Stimulated activated CD4-positive, alpha-beta T cell treated with anti-CD3 and anti-CD28 coated beads, Interleukin-15, amount 100 ng/mL, for 24 hours (primary cell): ENCODE results near the gene FARS2.

Experiments
- DNase-seq: peaks from one replicate; pipeline ENCODE4 v3.0.0-alpha.2; 2020

FARS2 gene

GRCh38 chr6:5249451-5250122, 11.7 kb upstream of the FARS2 start:
- no peak for DNase-seq

DNA sequence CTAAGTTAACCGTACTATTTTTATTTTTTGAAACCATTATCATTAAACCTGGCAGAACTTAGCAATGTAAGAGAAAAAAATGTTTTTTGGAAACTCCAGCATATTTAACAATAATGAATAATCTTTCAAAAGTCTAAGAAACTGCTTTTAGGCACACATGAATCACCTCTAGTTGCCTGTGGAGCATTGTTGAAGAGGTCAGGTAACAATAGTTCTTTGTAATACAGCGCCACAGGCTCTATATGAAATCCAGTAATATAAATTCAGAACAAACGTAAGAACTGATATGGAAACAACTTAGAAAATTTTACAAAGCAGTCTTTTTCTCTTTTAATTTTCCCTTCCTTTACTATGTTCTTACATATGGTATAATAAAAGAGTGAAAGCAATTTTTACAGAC, 10.9 kb upstream of the FARS2 start:
- DNase-seq, result no peak

GRCh38 chr6:5250911-5251310, 10.4 kb upstream of the FARS2 start:
- no peak for DNase-seq

DNA sequence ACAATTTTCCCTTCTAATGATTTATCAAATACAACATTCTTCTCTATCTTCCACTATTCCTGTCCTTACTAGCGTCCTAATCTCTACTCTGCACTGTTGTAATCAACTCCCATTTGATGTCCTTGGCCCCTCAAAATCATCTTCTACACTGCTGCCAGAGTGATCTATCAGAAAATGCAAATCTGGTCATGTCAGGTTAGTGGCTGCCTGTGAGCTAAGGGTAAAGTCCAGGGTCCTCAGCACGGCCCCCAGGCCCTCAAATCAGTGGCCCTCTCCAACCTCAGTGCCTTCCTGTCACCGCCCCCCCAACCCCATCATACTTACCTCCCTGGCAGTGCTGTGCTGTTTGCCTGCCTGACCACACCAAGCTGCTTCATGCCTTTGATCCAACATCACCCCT, 4.4 kb upstream of the FARS2 start:
- DNase-seq, result no peak

DNA sequence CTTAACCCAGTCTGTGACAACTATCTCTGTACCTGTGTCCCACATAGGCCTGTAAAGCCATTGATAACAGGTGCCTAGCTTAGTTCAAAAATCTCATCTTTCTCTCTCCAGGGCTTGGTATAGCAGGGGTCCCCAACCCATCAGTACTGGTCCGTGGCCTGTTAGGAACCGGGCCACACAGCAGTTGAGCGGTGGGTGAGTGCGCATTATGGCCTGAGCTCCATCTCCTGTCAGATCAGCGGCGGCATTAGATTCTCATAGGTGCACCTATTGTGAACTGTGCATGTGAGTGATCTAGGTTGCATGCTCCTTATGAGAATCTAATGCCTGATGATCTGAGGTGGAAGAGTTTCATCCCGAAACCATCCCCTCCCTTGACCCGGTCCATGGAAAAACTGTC, 3.9 kb upstream of the FARS2 start:
- no peak for DNase-seq

DNA sequence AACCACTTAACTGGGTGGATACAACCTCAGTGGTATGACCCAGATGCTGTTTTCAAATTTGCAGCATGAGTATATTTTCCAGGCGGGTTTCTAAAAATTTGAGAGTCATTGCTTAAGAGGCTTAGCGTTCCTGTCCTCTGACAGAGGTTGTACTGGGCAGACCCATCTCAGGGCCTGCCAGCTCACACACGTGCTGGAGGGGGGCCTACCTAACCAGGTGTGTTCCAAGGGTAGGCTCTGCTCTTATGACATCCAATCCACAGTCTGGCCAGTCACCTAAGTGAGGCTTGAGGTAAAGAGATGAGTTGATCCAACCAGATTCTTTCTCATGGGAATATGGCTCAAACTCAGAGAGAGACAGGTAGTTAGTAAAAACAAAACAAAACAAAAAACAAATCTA, 1.9 kb upstream of the FARS2 start:
- no peak for DNase-seq

DNA sequence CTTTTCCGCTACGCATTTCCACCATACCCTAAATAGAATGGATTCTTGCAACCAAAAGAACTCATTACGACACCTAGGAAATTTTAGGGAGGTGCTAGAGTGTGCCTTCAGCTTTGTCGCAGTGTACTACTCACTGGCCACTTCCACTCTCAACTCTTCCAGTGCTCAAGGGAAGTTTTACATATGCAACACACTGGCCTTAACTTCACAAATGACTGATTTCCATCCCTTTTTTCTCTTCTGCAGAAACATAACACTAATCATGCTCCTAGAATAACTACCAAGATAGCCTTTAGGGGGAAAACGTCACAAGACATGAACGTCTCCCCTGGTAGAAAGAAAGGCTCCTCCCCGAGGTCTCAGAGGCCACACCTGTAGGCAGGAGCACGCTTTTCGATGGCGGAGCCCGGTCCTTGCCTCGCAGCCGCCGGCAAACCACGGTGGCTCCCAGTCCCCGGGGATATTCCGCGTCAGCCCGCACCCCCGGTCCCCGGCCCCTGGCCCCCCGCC, 1.1 kb upstream of the FARS2 start:
- peak; percentile 80 for DNase-seq

DNA sequence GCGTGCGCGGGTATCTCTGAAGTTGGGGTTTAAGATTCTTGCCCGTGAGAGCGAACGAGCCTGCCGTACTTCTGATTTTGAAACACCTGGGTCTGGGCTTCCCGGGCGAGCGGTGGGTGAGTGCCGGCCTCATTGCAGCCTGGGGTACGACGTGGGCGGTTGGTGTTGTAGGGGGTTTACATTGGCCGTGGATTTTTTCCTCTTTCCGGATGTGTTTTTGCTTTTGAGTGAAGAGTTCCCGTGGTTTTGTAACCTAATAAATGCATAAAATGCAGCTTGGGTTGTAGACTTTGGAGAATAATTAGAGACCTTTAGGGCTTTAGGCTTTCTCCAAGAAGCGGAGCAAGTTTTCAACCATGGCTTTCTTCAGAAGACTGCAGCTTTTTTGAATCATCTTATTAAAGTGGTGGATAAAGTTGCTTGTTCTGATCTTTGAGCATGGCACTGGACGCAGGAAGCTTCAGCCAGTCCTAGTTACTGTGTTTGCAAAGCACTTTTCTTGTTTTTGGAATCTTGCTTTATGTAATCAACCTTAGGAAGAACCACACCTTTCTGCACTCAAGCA, 314 bp downstream of the FARS2 start:
- DNase-seq, result no peak

GRCh38 chr6:5266423-5266822, 5.1 kb downstream of the FARS2 start:
- DNase-seq, result no peak

GRCh38 chr6:5270093-5270680, 8.9 kb downstream of the FARS2 start:
- DNase-seq, result no peak

DNA sequence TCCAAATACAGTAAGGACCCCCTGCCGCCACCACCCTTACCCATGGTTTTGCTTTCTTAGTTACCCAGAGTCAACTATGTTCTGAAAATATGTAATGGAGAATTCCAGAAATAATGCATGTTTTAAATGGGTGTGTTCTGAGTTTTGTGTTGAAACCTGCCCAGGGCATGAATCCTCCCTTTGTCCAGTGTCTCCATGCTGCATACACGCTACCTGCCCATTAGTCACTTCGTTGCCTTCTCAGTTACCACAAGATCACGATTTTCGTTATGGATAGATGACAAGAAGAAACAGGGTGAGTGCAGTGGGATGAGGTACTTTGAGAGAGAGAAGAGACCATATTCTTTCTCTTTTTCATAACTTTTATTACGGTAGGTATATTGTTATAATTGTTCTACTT, 10.6 kb downstream of the FARS2 start:
- DNase-seq, result no peak

DNA sequence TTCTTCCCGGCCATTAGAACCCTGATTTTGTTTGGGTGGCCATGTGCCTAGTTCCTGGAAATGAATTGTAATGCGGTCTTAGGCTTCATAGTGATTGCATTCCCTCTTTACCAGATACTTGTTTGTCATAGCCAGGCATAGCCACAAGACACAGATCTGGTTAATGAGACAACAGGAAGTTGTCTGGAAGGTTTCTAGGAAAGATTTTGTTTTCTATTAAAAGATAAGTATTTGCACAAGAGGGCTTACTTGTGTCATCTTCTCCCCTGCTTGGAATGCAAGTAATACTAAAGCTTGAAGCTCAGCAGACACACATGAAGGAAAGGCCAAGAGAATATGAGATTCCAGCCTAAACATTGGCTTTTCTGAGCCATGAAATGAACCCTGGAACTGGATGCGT, 12.9 kb downstream of the FARS2 start:
- no peak for DNase-seq

DNA sequence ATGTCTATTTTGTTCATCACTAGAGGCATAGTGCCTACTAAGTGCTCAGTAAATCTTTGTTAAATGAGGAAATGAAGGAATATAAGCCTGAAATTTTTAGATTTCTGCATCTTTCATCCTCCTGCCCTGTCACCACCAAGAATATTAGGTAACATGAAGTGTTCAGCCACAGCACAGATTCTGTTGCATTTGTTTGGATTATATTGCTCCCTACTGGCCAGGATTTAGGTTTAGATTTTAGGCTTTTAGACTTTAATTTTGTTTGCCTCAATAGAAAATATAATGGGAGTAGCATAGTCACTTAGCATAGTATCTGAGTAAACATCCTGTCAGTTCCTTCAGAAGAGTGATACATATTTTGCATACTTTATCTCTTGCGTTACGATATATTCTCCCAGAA, 14.2 kb downstream of the FARS2 start:
- DNase-seq, result no peak

GRCh38 chr6:5276581-5276980, 15.3 kb downstream of the FARS2 start:
- no peak for DNase-seq

GRCh38 chr6:5277589-5277988, 16.3 kb downstream of the FARS2 start:
- DNase-seq, result no peak

DNA sequence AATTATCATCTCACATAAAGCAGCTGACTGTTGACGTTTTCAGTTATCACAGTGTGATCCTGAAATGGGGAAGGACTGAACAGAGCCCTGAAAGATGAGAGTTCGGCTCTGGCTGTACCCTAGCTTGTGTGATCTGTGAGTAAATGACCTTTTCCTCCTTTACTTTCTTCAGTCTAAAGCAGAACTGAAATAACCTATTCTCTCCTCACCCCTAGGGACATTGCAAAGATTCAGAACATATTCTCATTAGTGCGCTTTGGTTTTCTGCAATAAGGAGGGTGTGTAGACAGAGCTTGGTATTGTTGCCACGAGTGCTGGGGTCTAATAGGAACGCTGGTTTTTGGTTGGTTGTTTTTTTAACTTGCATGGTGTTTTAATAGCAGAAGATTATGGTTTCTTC, 16.7 kb downstream of the FARS2 start:
- DNase-seq, result no peak

- no peak for DNase-seq
These were observed 17.3 kb downstream of the FARS2 start for GRCh38 chr6:5278565-5279120.

GRCh38 chr6:5279891-5280338, 18.6 kb downstream of the FARS2 start:
- DNase-seq, result peak; percentile 49

GRCh38 chr6:5280920-5281319, 19.6 kb downstream of the FARS2 start:
- DNase-seq, result no peak

- DNase-seq, result no peak
These were observed 20.9 kb downstream of the FARS2 start for GRCh38 chr6:5282191-5282623.

DNA sequence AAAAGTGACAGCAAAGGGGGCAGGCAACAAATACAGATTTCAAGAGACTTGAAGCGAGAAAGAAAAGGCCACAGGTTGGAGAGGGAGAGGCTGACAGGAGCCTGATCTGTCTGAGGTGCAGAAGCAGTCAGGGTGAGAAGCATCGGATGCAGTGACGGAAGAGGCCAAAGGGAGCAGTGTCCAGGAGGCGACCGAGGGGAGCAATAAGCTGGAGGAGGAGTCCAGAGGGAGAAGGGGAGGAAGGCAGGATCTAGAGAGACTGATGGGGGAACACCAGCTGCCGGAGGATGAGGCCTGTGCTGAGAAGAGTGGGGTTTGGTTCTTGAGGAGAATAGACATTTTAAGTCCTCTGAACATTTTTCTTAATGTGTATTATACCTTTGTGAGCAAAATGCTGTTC, 23.8 kb downstream of the FARS2 start:
- no peak for DNase-seq

DNA sequence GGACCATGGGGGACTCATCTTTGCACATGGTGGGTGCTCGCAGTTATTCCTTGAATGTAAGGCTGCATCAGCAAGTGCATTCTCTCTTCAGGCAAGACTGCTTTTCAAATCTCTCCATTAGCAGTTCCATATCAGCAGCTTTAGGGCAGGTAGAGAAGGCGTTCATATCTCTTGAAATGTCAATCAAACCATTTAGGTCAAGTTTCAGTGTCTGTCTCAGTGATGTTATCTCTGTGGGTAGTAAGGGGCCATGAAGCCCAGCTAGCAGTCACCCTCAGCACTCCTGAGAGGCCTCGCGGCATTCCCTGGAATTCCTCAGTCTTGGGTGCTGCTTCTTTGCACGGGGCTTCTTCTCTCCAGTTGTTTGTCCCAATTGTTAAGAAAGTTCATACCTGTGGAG, 24.2 kb downstream of the FARS2 start:
- no peak for DNase-seq

- no peak for DNase-seq
These were observed 25.5 kb downstream of the FARS2 start for GRCh38 chr6:5286780-5287179.
